DMS114 treated with DMSO at 0.1 percent for 48 hours (cell line): ENCODE results near the gene MTMR4.
"Not testable (repeated sequence)": the region's sequence is repeated elsewhere in the genome, so short reads cannot be mapped to it uniquely, and the experiment has no call there.

ENCODE experiments used
- DNase-seq: peaks from one replicate; lab custom pipeline; 2025; ENCODE audit not compliant: unreplicated experiment; lab: John Stamatoyannopoulos, UW

MTMR4 gene

GRCh38 chr17:58527306-58527705 lies 12.9 kb upstream of the MTMR4 start:
- DNase-seq: no peak

GRCh38 chr17:58525239-58525638 lies 10.8 kb upstream of the MTMR4 start:
- no peak for DNase-seq

- no peak for DNase-seq
These were observed 7.2 kb upstream of the MTMR4 start for GRCh38 chr17:58521680-58522079.

GRCh38 chr17:58520843-58521430 lies 6.5 kb upstream of the MTMR4 start:
- no peak for DNase-seq

- DNase-seq: peak; percentile 100
These were observed 3.6 kb upstream of the MTMR4 start for GRCh38 chr17:58517928-58518609.

GRCh38 chr17:58517378-58517927 lies 3.0 kb upstream of the MTMR4 start:
- no peak for DNase-seq

- DNase-seq: no peak
These were observed 2.4 kb upstream of the MTMR4 start for GRCh38 chr17:58516644-58517377.

GRCh38 chr17:58515286-58515685 lies 848 bp upstream of the MTMR4 start:
- no peak for DNase-seq

- no peak for DNase-seq
These were observed 326 bp upstream of the MTMR4 start for GRCh38 chr17:58514770-58515157.

- DNase-seq: no peak
These were observed 1.0 kb downstream of the MTMR4 start for GRCh38 chr17:58513267-58513964.

GRCh38 chr17:58510075-58510474 lies 4.4 kb downstream of the MTMR4 start:
- DNase-seq: no peak

- DNase-seq: no peak
These were observed 5.9 kb downstream of the MTMR4 start for GRCh38 chr17:58508341-58509067.

GRCh38 chr17:58507123-58507634 lies 7.3 kb downstream of the MTMR4 start:
- DNase-seq: no peak

GRCh38 chr17:58506354-58507080 lies 7.9 kb downstream of the MTMR4 start:
- no peak for DNase-seq

GRCh38 chr17:58504826-58505351 lies 9.5 kb downstream of the MTMR4 start:
- no peak for DNase-seq

GRCh38 chr17:58503866-58504265 lies 10.6 kb downstream of the MTMR4 start:
- DNase-seq: no peak

- not testable (repeated sequence) for DNase-seq
These were observed 11.3 kb downstream of the MTMR4 start for GRCh38 chr17:58503134-58503533.

GRCh38 chr17:58501451-58501850 lies 13.0 kb downstream of the MTMR4 start:
- DNase-seq: no peak

GRCh38 chr17:58498177-58498828 lies 16.1 kb downstream of the MTMR4 start:
- DNase-seq: no peak
